HG02885 (cell line): Measurements from ENCODE around the gene USP16.
"Not testable (repeated sequence)": the region's sequence is repeated elsewhere in the genome, so short reads cannot be mapped to it uniquely, and the experiment has no call there.

Experiments
- ATAC-seq: cut with Tn5 transposase; IDR thresholded peaks from one replicate; pipeline ENCODE4 v1.9.1; 2021; ENCODE audit warnings: mild to moderate bottlenecking; ENCODE audit not compliant: unreplicated experiment, poor library complexity

The USP16 gene

GRCh38 chr21:29024474-29025327 is at the start of gene USP16:
TSS of gene USP16 (plus strand) at chr21:29024668. CDS start at chr21:29027914, 3,246 bp downstream.
- peak; percentile 99 for ATAC-seq

- no peak for ATAC-seq
Measured at GRCh38 chr21:28975397-28975796, 49.1 kb upstream of the USP16 start.

GRCh38 chr21:28979092-28979491 is 45.4 kb upstream of the USP16 start:
- ATAC-seq: no peak

- no peak for ATAC-seq
Measured at GRCh38 chr21:28982637-28983036, 41.8 kb upstream of the USP16 start.

- ATAC-seq: no peak
Measured at GRCh38 chr21:28986677-28987076, 37.8 kb upstream of the USP16 start.

GRCh38 chr21:28988146-28988545 is 36.3 kb upstream of the USP16 start:
- not testable (repeated sequence) for ATAC-seq

GRCh38 chr21:28991861-28992525 is 32.5 kb upstream of the USP16 start:
- peak; percentile 3 for ATAC-seq

GRCh38 chr21:28992526-28993292 is 31.8 kb upstream of the USP16 start, which contains the start of gene LTN1:
TSS of gene LTN1 (minus strand) at chr21:28992877. CDS start at chr21:28992805, 72 bp downstream.
- ATAC-seq: peak; percentile 96

GRCh38 chr21:28993293-28993629 is 31.2 kb upstream of the USP16 start:
- no peak for ATAC-seq

- peak; percentile 100 for ATAC-seq
Measured at GRCh38 chr21:29002442-29003144, 21.9 kb upstream of the USP16 start.

GRCh38 chr21:29005696-29006095 is 18.8 kb upstream of the USP16 start:
- ATAC-seq: no peak

- no peak for ATAC-seq
Measured at GRCh38 chr21:29007135-29007534, 17.3 kb upstream of the USP16 start.

GRCh38 chr21:29007810-29008209 is 16.7 kb upstream of the USP16 start:
- no peak for ATAC-seq

GRCh38 chr21:29008367-29008766 is 16.1 kb upstream of the USP16 start:
- ATAC-seq: no peak

GRCh38 chr21:29011236-29011635 is 13.2 kb upstream of the USP16 start:
- not testable (repeated sequence) for ATAC-seq

- peak; percentile 32 for ATAC-seq
Measured at GRCh38 chr21:29017639-29018237, 6.7 kb upstream of the USP16 start.

GRCh38 chr21:29018540-29018939 is 5.9 kb upstream of the USP16 start:
- ATAC-seq: peak; percentile 17

GRCh38 chr21:29022166-29022565 is 2.3 kb upstream of the USP16 start:
- ATAC-seq: no peak

GRCh38 chr21:29025328-29025713 is 853 bp downstream of the USP16 start:
- no peak for ATAC-seq

GRCh38 chr21:29029524-29029923 is 5.1 kb downstream of the USP16 start:
- ATAC-seq: no peak
